RWPE2 (cell line): ENCODE results near the gene CUBN.

Source experiments
- ATAC-seq: fragments of 200-7000 bp; cut with Tn5 transposase; 3 replicates; pipeline ENCODE4 v1.9.1; 2021; ENCODE audit warnings: low read depth
- DNase-seq: peaks from one replicate; pipeline ENCODE4 v3.0.0-alpha.2; 2020; ENCODE audit warnings: low spot score
- H3K27ac ChIP-seq: fragments of 450-650 bp; 2 replicates; pipeline ENCODE4 v1.5.1; 2017; ENCODE audit warnings: mild to moderate bottlenecking; ENCODE audit not compliant: poor library complexity, severe bottlenecking
- H3K27me3 ChIP-seq: fragments of 250-450 bp; sonication (Bioruptor Pico); 2 replicates; pipeline ENCODE4 v1.5.1; 2021; ENCODE audit warnings: mild to moderate bottlenecking, moderate library complexity; ENCODE audit not compliant: insufficient read depth, poor library complexity, severe bottlenecking
- H3K36me3 ChIP-seq: fragments of 250-450 bp; sonication (Bioruptor Pico); 2 replicates; pipeline ENCODE4 v1.5.1; 2020; ENCODE audit warnings: low read depth, mild to moderate bottlenecking, moderate library complexity
- H3K4me1 ChIP-seq: fragments of 250-450 bp; sonication (Bioruptor Pico); 2 replicates; pipeline ENCODE4 v1.5.1; 2021; ENCODE audit warnings: mild to moderate bottlenecking, moderate library complexity; ENCODE audit not compliant: insufficient read depth, poor library complexity, severe bottlenecking
- H3K4me3 ChIP-seq: fragments of 250-450 bp; sonication (Bioruptor Pico); 2 replicates; pipeline ENCODE4 v1.5.1; 2021; ENCODE audit warnings: mild to moderate bottlenecking, moderate library complexity; ENCODE audit not compliant: severe bottlenecking
- H3K9me3 ChIP-seq: fragments of 250-450 bp; sonication (Bioruptor Pico); 2 replicates; pipeline ENCODE4 v1.5.1; 2021; ENCODE audit warnings: mild to moderate bottlenecking, moderate library complexity; ENCODE audit not compliant: severe bottlenecking
- TF ChIP-seq, protein P1 (sequence below): fragments of 450-650 bp; IDR thresholded peaks from one replicate; pipeline ENCODE4 v1.5.1; 2017; ENCODE audit warnings: mild to moderate bottlenecking, moderate library complexity; ENCODE audit not compliant: poor library complexity, severe bottlenecking

CUBN gene

DNA sequence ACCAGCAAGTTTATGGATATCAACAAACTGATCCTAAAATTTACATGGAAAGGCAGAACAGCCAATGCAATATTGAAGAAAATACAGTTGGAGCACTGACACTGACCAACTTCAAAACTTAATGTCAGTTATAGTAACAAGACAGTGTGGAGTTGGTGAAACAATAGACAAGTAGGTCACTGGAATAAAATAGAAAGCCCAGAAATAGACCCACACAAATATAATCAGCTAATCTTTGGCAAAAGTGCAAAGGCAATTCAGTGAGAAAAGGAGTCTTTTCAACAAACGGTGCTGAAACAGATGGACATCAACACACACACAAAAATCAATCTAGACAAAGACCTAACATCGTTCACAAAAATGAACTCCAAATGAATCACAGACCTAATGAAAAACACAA is 326.1 kb downstream of the CUBN start:
- no peaks in the 10 kb centered on the region for H3K4me1 ChIP-seq
- ATAC-seq (no peak), DNase-seq (no peak)
- no peaks in the 10 kb centered on the region for H3K36me3 ChIP-seq
- TF ChIP-seq, protein P1, sequence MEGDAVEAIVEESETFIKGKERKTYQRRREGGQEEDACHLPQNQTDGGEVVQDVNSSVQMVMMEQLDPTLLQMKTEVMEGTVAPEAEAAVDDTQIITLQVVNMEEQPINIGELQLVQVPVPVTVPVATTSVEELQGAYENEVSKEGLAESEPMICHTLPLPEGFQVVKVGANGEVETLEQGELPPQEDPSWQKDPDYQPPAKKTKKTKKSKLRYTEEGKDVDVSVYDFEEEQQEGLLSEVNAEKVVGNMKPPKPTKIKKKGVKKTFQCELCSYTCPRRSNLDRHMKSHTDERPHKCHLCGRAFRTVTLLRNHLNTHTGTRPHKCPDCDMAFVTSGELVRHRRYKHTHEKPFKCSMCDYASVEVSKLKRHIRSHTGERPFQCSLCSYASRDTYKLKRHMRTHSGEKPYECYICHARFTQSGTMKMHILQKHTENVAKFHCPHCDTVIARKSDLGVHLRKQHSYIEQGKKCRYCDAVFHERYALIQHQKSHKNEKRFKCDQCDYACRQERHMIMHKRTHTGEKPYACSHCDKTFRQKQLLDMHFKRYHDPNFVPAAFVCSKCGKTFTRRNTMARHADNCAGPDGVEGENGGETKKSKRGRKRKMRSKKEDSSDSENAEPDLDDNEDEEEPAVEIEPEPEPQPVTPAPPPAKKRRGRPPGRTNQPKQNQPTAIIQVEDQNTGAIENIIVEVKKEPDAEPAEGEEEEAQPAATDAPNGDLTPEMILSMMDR = no peak
- no peak overlapping the region for H3K4me3 ChIP-seq
- H3K27ac ChIP-seq = no peak overlapping the region
- H3K9me3 ChIP-seq = no peaks in the 10 kb centered on the region
- H3K27me3 ChIP-seq = no peaks in the 10 kb centered on the region

DNA sequence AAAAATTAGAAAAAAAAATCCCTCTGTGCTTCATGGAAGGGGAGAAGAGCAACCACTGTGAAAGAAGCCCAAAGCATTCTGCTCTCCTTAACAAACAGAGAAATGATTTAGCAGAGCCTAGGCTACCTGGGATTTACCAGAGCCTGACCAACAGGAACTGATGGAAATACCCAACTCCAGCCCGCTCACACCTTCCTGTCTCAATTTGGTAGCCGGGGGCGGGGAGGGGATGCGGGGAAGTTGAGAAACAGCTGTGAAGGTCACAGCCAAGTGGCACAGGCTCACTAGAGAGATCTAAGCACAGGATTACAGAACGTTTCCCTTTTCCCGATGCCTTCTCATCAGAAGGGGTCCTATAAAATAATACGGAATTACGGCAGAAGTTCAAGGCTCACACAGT is 330.0 kb downstream of the CUBN start:
- TF ChIP-seq, protein P1 = no peak
- no peak overlapping the region for H3K4me3 ChIP-seq
- no peak overlapping the region for H3K27ac ChIP-seq
- ATAC-seq = no peak
- H3K4me1 ChIP-seq = no peaks in the 10 kb centered on the region
- no peak for DNase-seq
- no peaks in the 10 kb centered on the region for H3K27me3 ChIP-seq
- H3K9me3 ChIP-seq = no peaks in the 10 kb centered on the region
- H3K36me3 ChIP-seq = no peaks in the 10 kb centered on the region

- Histone ChIP-seq H3K9me3 (no peaks in the 10 kb centered on the region), H3K27me3 (no peaks in the 10 kb centered on the region), H3K36me3 (no peaks in the 10 kb centered on the region), H3K27ac (no peak overlapping the region), H3K4me3 (no peak overlapping the region), H3K4me1 (no peaks in the 10 kb centered on the region)
- TF ChIP-seq, protein P1 = no peak
- ATAC-seq = no peak
- DNase-seq = no peak
Measured at GRCh38 chr10:16798571-16798970, 331.0 kb downstream of the CUBN start.

DNA sequence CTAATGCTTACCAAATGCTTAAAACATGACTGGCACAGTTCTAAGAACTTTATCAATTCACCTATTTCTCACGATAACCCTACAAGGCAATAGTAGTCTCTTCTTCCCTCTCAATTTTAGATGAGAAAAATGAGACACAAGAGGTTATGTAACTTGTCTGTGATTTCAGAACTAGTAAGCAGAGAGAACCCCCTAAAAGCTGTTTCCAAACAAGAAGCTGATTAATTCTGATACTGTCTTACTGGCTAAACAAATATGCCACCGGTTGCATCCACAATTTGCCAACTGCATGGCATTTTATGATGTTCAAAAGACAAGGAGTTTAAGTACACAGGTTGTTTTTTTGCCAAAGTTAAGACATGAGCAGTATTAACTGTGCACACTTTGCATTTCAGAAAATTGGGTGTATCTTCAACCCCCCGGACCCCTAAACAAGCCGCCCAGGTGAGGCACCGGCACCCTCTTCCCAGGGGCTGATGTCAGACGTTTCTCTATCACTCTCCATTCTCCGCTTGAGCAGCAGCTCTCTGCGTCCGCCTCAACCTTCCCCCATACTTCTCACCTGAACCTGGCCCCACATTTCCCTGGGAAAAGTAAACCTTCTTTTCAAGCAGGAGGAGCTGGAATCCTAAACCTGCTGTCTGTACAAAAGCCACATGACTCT is 334.1 kb downstream of the CUBN start:
- no peak for ATAC-seq
- Histone ChIP-seq H3K4me1 (no peaks in the 10 kb centered on the region), H3K4me3 (no peak overlapping the region), H3K27me3 (no peaks in the 10 kb centered on the region), H3K27ac (no peak overlapping the region), H3K36me3 (no peaks in the 10 kb centered on the region), H3K9me3 (no peaks in the 10 kb centered on the region)
- TF ChIP-seq, protein P1 = no peak
- DNase-seq = no peak

DNA sequence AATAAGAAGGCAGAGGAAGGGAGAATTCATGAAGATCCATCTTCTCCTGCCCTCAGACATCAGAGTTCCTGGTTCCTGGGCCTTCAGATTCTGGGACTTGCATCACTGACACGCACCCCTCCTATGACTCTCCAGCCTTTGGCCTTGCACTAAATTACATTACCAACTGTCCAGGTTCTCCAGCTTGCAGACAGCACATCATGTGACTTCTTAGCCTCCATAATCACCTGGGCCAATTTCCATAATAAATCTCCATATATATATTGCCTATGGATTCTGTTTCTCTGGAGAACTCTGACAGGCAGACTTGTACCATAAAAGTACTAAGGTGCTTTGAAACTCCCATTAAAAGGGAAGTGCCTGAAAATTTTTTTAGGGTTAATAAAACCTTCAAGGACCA is 335.6 kb downstream of the CUBN start:
- ATAC-seq = no peak
- Histone ChIP-seq H3K36me3 (no peaks in the 10 kb centered on the region), H3K9me3 (no peaks in the 10 kb centered on the region), H3K4me3 (no peak overlapping the region), H3K27me3 (no peaks in the 10 kb centered on the region), H3K27ac (no peak overlapping the region), H3K4me1 (no peaks in the 10 kb centered on the region)
- no peak for DNase-seq
- TF ChIP-seq, protein P1 = no peak
